H1 (cell line): ENCODE measurements around the gene CFAP107. TPM values are rescaled to one million over a fixed set of nuclear protein-coding genes. Genes with fewer than 3 reads are reported as not detected.

Experiments
- CTCF ChIA-PET: fragments of 300-600 bp; sonication (Branson Sonifier 250); formaldehyde crosslinking; loops from one replicate; lab custom pipeline; 2021; ENCODE audit not compliant: partially characterized antibody; lab: Charles Lee
- POLR2A ChIA-PET: fragments of 300-600 bp; sonication (Branson Sonifier 250); formaldehyde crosslinking; loops from one replicate; lab custom pipeline; 2021; ENCODE audit warnings: inconsistent platforms; ENCODE audit not compliant: partially characterized antibody; lab: Charles Lee
- DNase-seq, 2 experiments: peaks; one replicate each; pipeline versions ENCODE4 v3.0.0 to v3.0.0-alpha.2; 2010 to 2022; ENCODE audit warnings: low spot score in 2 of 2, low read depth in 1 of 2, mixed read lengths in 1 of 2
- FAIRE-seq: peaks from 2 replicates; lab custom pipeline; 2011; peaks lifted over from hg19 to GRCh38; lab: Jason Lieb, UNC
- H2AFZ ChIP-seq: 2 replicates; pipeline ENCODE4 v1.8.1; 2012; ENCODE audit warnings: low read length, inconsistent platforms
- H2AK5ac ChIP-seq: 2 replicates; pipeline ENCODE4 v1.6.1; 2013; ENCODE audit warnings: low read depth, low read length
- H2BK120ac ChIP-seq: replicated peaks from 2 replicates; pipeline ENCODE3; 2013; ENCODE audit warnings: low read depth, low read length, inconsistent platforms
- H2BK12ac ChIP-seq: 2 replicates; pipeline ENCODE4 v1.6.1; 2013; ENCODE audit warnings: low read depth, low read length
- H2BK15ac ChIP-seq: 2 replicates; pipeline ENCODE4 v1.6.1; 2013; ENCODE audit warnings: low read length
- H2BK20ac ChIP-seq: 2 replicates; pipeline ENCODE4 v1.6.1; 2013; ENCODE audit warnings: low read length
- H2BK5ac ChIP-seq: 2 replicates; pipeline ENCODE4 v1.6.1; 2013; ENCODE audit warnings: low read depth, low read length
- H3K14ac ChIP-seq: 2 replicates; pipeline ENCODE4 v1.6.1; 2013; ENCODE audit warnings: inconsistent platforms; ENCODE audit not compliant: insufficient read length
- H3K18ac ChIP-seq: 2 replicates; pipeline ENCODE4 v1.6.1; 2013; ENCODE audit warnings: low read length; ENCODE audit errors: extremely low read depth
- H3K23ac ChIP-seq: 2 replicates; pipeline ENCODE4 v1.6.1; 2013; ENCODE audit warnings: inconsistent platforms; ENCODE audit not compliant: insufficient read length
- H3K23me2 ChIP-seq: 2 replicates; pipeline ENCODE4 v1.6.1; 2013; ENCODE audit warnings: low read depth, low read length
- H3K27ac ChIP-seq: 2 replicates; pipeline ENCODE4 v1.6.1; 2011; ENCODE audit warnings: low read depth, low read length, inconsistent platforms
- H3K27me3 ChIP-seq, 4 experiments: replicated peaks in 1 of 4; 1 replicate in 1 of 4; 2 replicates in 3 of 4; pipeline versions ENCODE4 v1.6.1 to v1.8.1; 2011 to 2013; ENCODE audit warnings: low read length in 3 of 4, mild to moderate bottlenecking in 3 of 4, inconsistent platforms in 2 of 4, mixed read lengths in 2 of 4, moderate library complexity in 1 of 4; ENCODE audit not compliant: control insufficient read depth in 3 of 4, insufficient read depth in 3 of 4; ENCODE audit errors: extremely low read depth in 1 of 4
- H3K36me3 ChIP-seq, 4 experiments: 2 replicates each; pipeline versions ENCODE4 v1.6.1 to v1.8.1; 2011 to 2013; ENCODE audit warnings: mild to moderate bottlenecking in 4 of 4, low read length in 3 of 4, moderate library complexity in 2 of 4, control low read depth in 1 of 4, inconsistent platforms in 1 of 4; ENCODE audit not compliant: insufficient read depth in 4 of 4, control insufficient read depth in 2 of 4
- H3K4ac ChIP-seq: replicated peaks from 2 replicates; pipeline ENCODE3; 2013; ENCODE audit warnings: low read length, low read depth, mixed read lengths, inconsistent platforms; ENCODE audit not compliant: insufficient read length
- H3K4me1 ChIP-seq, 4 experiments: replicated peaks in 1 of 4; 1 replicate in 1 of 4; 2 replicates in 3 of 4; pipeline versions ENCODE4 v1.6.1 to v1.8.1; 2011 to 2013; ENCODE audit warnings: low read length in 3 of 4, inconsistent platforms in 2 of 4, mixed read lengths in 1 of 4; ENCODE audit not compliant: insufficient read depth in 4 of 4, control insufficient read depth in 3 of 4
- H3K4me2 ChIP-seq, 2 experiments: 2 replicates each; pipeline versions ENCODE4 v1.6.1 to v1.8.1; 2011 to 2013; ENCODE audit warnings: low read depth in 2 of 2, low read length in 2 of 2, control low read depth in 1 of 2, inconsistent platforms in 1 of 2, mild to moderate bottlenecking in 1 of 2; ENCODE audit not compliant: insufficient read depth in 1 of 2
- H3K4me3 ChIP-seq, 4 experiments: fragments of 200-600, 300-600 bp in 1 of 4; sonication (generic), shearing (Covaris generic), sonication (Bioruptor Twin) in 1 of 4; 2 replicates each; pipeline versions ENCODE4 v1.5.1 to v1.8.1; 2011 to 2016; ENCODE audit warnings: low read length in 4 of 4, low read depth in 3 of 4, control low read depth in 2 of 4, inconsistent platforms in 2 of 4, mild to moderate bottlenecking in 2 of 4, mixed read lengths in 1 of 4, moderate library complexity in 1 of 4; ENCODE audit not compliant: insufficient read depth in 2 of 4; ENCODE audit errors: extremely low read depth in 1 of 4
- H3K56ac ChIP-seq: replicated peaks from 2 replicates; pipeline ENCODE3; 2013; ENCODE audit warnings: low read depth, mild to moderate bottlenecking, mixed read lengths, low read length, inconsistent platforms; ENCODE audit not compliant: insufficient read length
- H3K79me1 ChIP-seq: 2 replicates; pipeline ENCODE4 v1.6.1; 2013; ENCODE audit warnings: low read depth, low read length, control low read depth
- H3K79me2 ChIP-seq, 2 experiments: 2 replicates each; pipeline versions ENCODE4 v1.6.1 to v1.8.1; 2012 to 2013; ENCODE audit warnings: low read length in 2 of 2, mild to moderate bottlenecking in 2 of 2, inconsistent platforms in 1 of 2; ENCODE audit not compliant: insufficient read depth in 2 of 2, control insufficient read depth in 1 of 2
- H3K9ac ChIP-seq, 4 experiments: replicated peaks in 1 of 4; 1 replicate in 1 of 4; 2 replicates in 3 of 4; pipeline versions ENCODE4 v1.6.1 to v1.8.1; 2011 to 2013; ENCODE audit warnings: low read depth in 3 of 4, low read length in 3 of 4, control low read depth in 2 of 4, mild to moderate bottlenecking in 2 of 4, moderate library complexity in 2 of 4, inconsistent platforms in 1 of 4; ENCODE audit errors: extremely low read depth in 1 of 4
- H3K9me3 ChIP-seq, 2 experiments: 2 replicates each; pipeline versions ENCODE4 v1.6.1 to v1.8.1; 2012 to 2013; ENCODE audit warnings: mild to moderate bottlenecking in 2 of 2, moderate library complexity in 2 of 2, control low read depth in 1 of 2, inconsistent platforms in 1 of 2, low read depth in 1 of 2, low read length in 1 of 2, mixed read lengths in 1 of 2; ENCODE audit not compliant: insufficient read depth in 2 of 2
- H4K20me1 ChIP-seq, 2 experiments: replicated peaks in 1 of 2; 2 replicates each; pipeline versions ENCODE3 to v1.8.1; 2011 to 2013; ENCODE audit warnings: inconsistent platforms in 2 of 2, low read length in 2 of 2, mild to moderate bottlenecking in 1 of 2; ENCODE audit not compliant: insufficient read depth in 2 of 2, control insufficient read depth in 1 of 2
- H4K5ac ChIP-seq: 2 replicates; pipeline ENCODE4 v1.6.1; 2013; ENCODE audit warnings: low read length, low read depth, mixed read lengths, inconsistent platforms; ENCODE audit not compliant: insufficient read length
- H4K8ac ChIP-seq: 2 replicates; pipeline ENCODE4 v1.8.0; 2013; ENCODE audit warnings: mild to moderate bottlenecking, moderate library complexity, low read length, inconsistent platforms; ENCODE audit not compliant: insufficient read depth; ENCODE audit errors: extremely low read depth
- H4K91ac ChIP-seq: replicated peaks from 2 replicates; pipeline ENCODE3; 2013; ENCODE audit warnings: low read length, mixed read lengths, inconsistent platforms; ENCODE audit not compliant: insufficient read length
- CBX8 ChIP-seq: fragments of 300-800, 300-1000 bp; sonication (generic); IDR thresholded peaks from 2 replicates; pipeline ENCODE4 v1.7.1; 2016; ENCODE audit warnings: low read depth, low read length, borderline replicate concordance
- CHD1 ChIP-seq: IDR thresholded peaks from 2 replicates; pipeline ENCODE4 v1.6.1; 2012; ENCODE audit warnings: low read depth, low read length, improper control_type of control experiment
- CTBP2 ChIP-seq: IDR thresholded peaks from 2 replicates; pipeline ENCODE4 v1.7.0; 2011; ENCODE audit warnings: borderline replicate concordance, mild to moderate bottlenecking, moderate library complexity, mixed read lengths, low read length; ENCODE audit not compliant: insufficient read depth, insufficient read length
- HDAC6 ChIP-seq: IDR thresholded peaks from one replicate; pipeline ENCODE4 v1.7.1; 2012; ENCODE audit warnings: low read depth, mild to moderate bottlenecking, inconsistent platforms, low read length, moderate library complexity
- KDM1A ChIP-seq: fragments of 200-600, 300-600 bp; sonication (generic); IDR thresholded peaks from 2 replicates; pipeline ENCODE4 v1.7.1; 2016; ENCODE audit warnings: mild to moderate bottlenecking, low read length, borderline replicate concordance
- POLR2A ChIP-seq, 2 experiments: IDR thresholded peaks; 1 replicate in 1 of 2; 2 replicates in 1 of 2; pipeline ENCODE4 v1.6.1; 2011; ENCODE audit warnings: low read depth in 2 of 2, low read length in 2 of 2, mild to moderate bottlenecking in 2 of 2; ENCODE audit errors: control extremely low read depth in 1 of 2
- POU5F1 ChIP-seq: IDR thresholded peaks from 2 replicates; pipeline ENCODE4 v1.6.1; 2011; ENCODE audit warnings: low read depth, mild to moderate bottlenecking, low read length, moderate library complexity
- RAD21 ChIP-seq, 2 experiments: IDR thresholded peaks in 1 of 2; conservative IDR thresholded peaks in 1 of 2; 2 replicates each; pipeline ENCODE4 v1.6.1; 2011; ENCODE audit warnings: low read depth in 2 of 2, low read length in 2 of 2, improper control_type of control experiment in 1 of 2, inconsistent platforms in 1 of 2, mild to moderate bottlenecking in 1 of 2, moderate library complexity in 1 of 2
- SIX5 ChIP-seq: IDR thresholded peaks from 2 replicates; pipeline ENCODE4 v1.6.1; 2011; ENCODE audit warnings: mild to moderate bottlenecking, low read depth, low read length
- TBP ChIP-seq: IDR thresholded peaks from 2 replicates; pipeline ENCODE4 v1.6.1; 2011; ENCODE audit warnings: low read depth, low read length, improper control_type of control experiment
- TEAD4 ChIP-seq: IDR thresholded peaks from 2 replicates; pipeline ENCODE4 v1.6.1; 2012; ENCODE audit warnings: low read depth, low read length, inconsistent platforms, mixed read lengths
- WGBS, 2 experiments: shearing (Covaris generic) in 1 of 2; methylation state at CpG; one replicate each; pipeline versions ENCODE4 v1.1.6 to v1.1.7; 2013 to 2015; ENCODE audit warnings: low lambda C conversion rate in 2 of 2, mixed read lengths in 2 of 2, inconsistent platforms in 1 of 2, low coverage in 1 of 2, missing lambda C conversion rate in 1 of 2; ENCODE audit not compliant: insufficient replicate concordance in 2 of 2, insufficient coverage in 1 of 2, insufficient read length in 1 of 2; ENCODE audit errors: extremely low coverage in 1 of 2, missing lambda C conversion rate in 1 of 2; 5-methylcytosine and 5-hydroxymethylcytosine counted together
- polyA plus RNA-seq, 7 experiments: library from polyadenylated mRNA; depleted of rRNA in 3 of 7; stranded (reverse) in 5 of 7; unstranded in 2 of 7; fragments of >200 nt in 5 of 7; fragments of 200-250 nt in 2 of 7; gene quantifications; 1 replicate in 5 of 7; 2 replicates in 1 of 7; 4 replicates in 1 of 7; pipeline versions ENCODE4 v1.2.1 to v1.2.3, GENCODE V29; 2011 to 2013; ENCODE audit warnings: missing spikeins in 2 of 7, mixed read lengths in 2 of 7
- total RNA-seq: library from RNA; stranded (reverse); fragmentation: NEBNext Ultra II Directional; extraction: Animal tissue kit (Norgen Biotek cat#: 25700); gene quantifications from 2 replicates; pipeline ENCODE4 v1.2.1, GENCODE V29; 2021
- TF ChIP-seq, protein P1 (sequence below): IDR thresholded peaks from 2 replicates; pipeline ENCODE4 v1.6.1; 2012; ENCODE audit warnings: low read length, inconsistent platforms

The CFAP107 gene
- total and polyA plus RNA-seq, 2 of the 8 experiments (the other 6 are each of a cell fraction or from before 2014, with no cell fraction given), result 0.23 TPM; not detected in 1

GRCh38 chr1:12778907-12779306 is 32.9 kb downstream of the CFAP107 start:
- H3K56ac ChIP-seq, result no peak overlapping the region
- H3K27ac ChIP-seq, result no peak overlapping the region
- no peak for FAIRE-seq
- no peak overlapping the region for H2BK120ac ChIP-seq
- H4K5ac ChIP-seq, result no peak overlapping the region
- H4K91ac ChIP-seq, result no peak overlapping the region
- no peak overlapping the region for H2BK5ac ChIP-seq
- DNase-seq, result no peak
- no peak overlapping the region for H3K23ac ChIP-seq
- POLR2A ChIA-PET, result no interaction called here
- no peak overlapping the region for H2BK15ac ChIP-seq
- no peak overlapping the region for H3K18ac ChIP-seq
- no peaks in the 10 kb centered on the region for H3K36me3 ChIP-seq
- no peak overlapping the region for H3K9ac ChIP-seq
- H2BK20ac ChIP-seq, result no peak overlapping the region
- no peak overlapping the region for H3K4me3 ChIP-seq
- H3K79me1 ChIP-seq, result no peaks in the 10 kb centered on the region
- H3K23me2 ChIP-seq, result no peaks in the 10 kb centered on the region
- H4K20me1 ChIP-seq, result no peaks in the 10 kb centered on the region
- no peaks in the 10 kb centered on the region for H3K9me3 ChIP-seq
- CTCF ChIA-PET, result interaction anchor here (1.1 kb wide), 1 partner anchor 306 kb away, joined by 3 read pairs; no protein-coding TSS in a partner anchor
- H3K4me1 ChIP-seq, result no peaks in the 10 kb centered on the region; a peak in 1 of 7 replicates
- no peak overlapping the region for H2AFZ ChIP-seq
- no peak overlapping the region for H2BK12ac ChIP-seq
- H3K27me3 ChIP-seq, result no peaks in the 10 kb centered on the region
- 90% methylated on average over 6 of the region's 6 CpGs; no CpG with 5 or more reads in 1 of the 2 experiments for WGBS, 2 experiments
- H3K4ac ChIP-seq, result no peak overlapping the region
- H4K8ac ChIP-seq, result no peak overlapping the region
- H3K4me2 ChIP-seq, result no peak overlapping the region
- no peak overlapping the region for H2AK5ac ChIP-seq
- no peaks in the 10 kb centered on the region for H3K79me2 ChIP-seq
- no peak overlapping the region for H3K14ac ChIP-seq
- TF ChIP-seq HDAC6 (no peak), SIX5 (no peak), POLR2A (IDR thresholded peaks at IDR 0.05; ENCODE audit: control extremely low read depth in 1 of 2, low read depth in 2 of 2, low read length in 2 of 2) (no peak), CHD1 (no peak), RAD21 (IDR thresholded peaks at IDR 0.05 in 1 of 2, conservative IDR thresholded peaks at IDR 0.05 in 1 of 2; ENCODE audit: low read depth in 2 of 2, low read length in 2 of 2) (no peak), TEAD4 (no peak), CTBP2 (no peak), TBP (no peak), KDM1A (no peak), CBX8 (no peak), POU5F1 (no peak)
- TF ChIP-seq, protein P1, sequence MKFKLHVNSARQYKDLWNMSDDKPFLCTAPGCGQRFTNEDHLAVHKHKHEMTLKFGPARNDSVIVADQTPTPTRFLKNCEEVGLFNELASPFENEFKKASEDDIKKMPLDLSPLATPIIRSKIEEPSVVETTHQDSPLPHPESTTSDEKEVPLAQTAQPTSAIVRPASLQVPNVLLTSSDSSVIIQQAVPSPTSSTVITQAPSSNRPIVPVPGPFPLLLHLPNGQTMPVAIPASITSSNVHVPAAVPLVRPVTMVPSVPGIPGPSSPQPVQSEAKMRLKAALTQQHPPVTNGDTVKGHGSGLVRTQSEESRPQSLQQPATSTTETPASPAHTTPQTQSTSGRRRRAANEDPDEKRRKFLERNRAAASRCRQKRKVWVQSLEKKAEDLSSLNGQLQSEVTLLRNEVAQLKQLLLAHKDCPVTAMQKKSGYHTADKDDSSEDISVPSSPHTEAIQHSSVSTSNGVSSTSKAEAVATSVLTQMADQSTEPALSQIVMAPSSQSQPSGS, result no peak
